OCI-LY7 (cell line): ENCODE measurements around the gene GRAMD2B.

Source experiments
- EZH2phosphoT487 ChIP-seq: fragments of 200-600 bp; sonication (generic); IDR thresholded peaks from 2 replicates; pipeline ENCODE4 v1.6.1; 2018; ENCODE audit warnings: low read depth, borderline replicate concordance, mild to moderate bottlenecking, mixed run types, antibody characterized with exemption, low read length, moderate library complexity, mixed read lengths
- TF ChIP-seq, protein P1 (sequence below): fragments of 200-600 bp; sonication (generic); conservative IDR thresholded peaks from 2 replicates; pipeline ENCODE4 v1.5.1; 2014; ENCODE audit warnings: mild to moderate bottlenecking, antibody characterized with exemption, low read length, moderate library complexity, mixed read lengths

DNA sequence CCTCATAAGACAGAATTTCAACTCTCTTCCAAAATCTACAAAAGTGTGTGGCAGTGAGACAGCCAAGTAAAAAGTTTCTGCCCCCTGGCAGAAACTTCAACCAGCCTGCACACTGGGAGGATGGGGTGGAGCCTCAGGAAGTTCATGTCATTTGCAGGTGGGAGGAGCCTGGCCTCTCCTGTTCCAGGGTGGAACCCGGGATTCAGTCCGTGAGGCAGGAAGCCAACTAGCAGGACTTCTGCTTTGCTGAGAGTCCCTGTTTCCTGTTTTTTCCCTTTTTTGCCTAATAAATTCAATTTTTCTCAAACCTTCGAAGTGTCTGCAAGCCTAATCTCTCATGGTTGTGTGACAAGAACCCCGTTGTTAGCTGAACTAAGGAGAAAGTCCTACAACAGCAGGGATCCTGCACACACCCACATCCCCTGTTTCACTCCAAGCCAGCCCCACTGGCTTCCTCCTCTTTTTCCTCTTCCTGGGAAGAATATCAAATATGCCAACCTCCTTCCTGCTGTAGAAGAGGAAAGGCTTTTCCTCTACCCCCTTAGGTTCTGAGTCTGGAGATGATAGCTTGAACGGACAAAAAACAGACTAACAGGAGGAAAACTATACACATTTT lies 102.5 kb downstream of the GRAMD2B start:
- TF ChIP-seq, protein P1, sequence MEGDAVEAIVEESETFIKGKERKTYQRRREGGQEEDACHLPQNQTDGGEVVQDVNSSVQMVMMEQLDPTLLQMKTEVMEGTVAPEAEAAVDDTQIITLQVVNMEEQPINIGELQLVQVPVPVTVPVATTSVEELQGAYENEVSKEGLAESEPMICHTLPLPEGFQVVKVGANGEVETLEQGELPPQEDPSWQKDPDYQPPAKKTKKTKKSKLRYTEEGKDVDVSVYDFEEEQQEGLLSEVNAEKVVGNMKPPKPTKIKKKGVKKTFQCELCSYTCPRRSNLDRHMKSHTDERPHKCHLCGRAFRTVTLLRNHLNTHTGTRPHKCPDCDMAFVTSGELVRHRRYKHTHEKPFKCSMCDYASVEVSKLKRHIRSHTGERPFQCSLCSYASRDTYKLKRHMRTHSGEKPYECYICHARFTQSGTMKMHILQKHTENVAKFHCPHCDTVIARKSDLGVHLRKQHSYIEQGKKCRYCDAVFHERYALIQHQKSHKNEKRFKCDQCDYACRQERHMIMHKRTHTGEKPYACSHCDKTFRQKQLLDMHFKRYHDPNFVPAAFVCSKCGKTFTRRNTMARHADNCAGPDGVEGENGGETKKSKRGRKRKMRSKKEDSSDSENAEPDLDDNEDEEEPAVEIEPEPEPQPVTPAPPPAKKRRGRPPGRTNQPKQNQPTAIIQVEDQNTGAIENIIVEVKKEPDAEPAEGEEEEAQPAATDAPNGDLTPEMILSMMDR = no peak
- no peak for TF ChIP-seq EZH2phosphoT487
